Posterior vena cava (tissue), 2 donors: ENCODE data around the gene AARSD1. TPM values are rescaled to one million over a fixed set of nuclear protein-coding genes. Genes with fewer than 3 reads are reported as not detected.
"Not testable (repeated sequence)": the region's sequence is repeated elsewhere in the genome, so short reads cannot be mapped to it uniquely, and the experiment has no call there.

Experiments
- DNase-seq: peaks from one replicate; pipeline ENCODE4 v3.0.0-alpha.2; 2020; ENCODE audit warnings: low spot score
- intact Hi-C, 2 donors: fragments of 100-400 bp; cut with DNase I; formaldehyde crosslinking; loops; one replicate each; pipeline versions ENCODE4 v1.14.1 to v1.14.2; 2022 to 2023
- total RNA-seq, 2 donors: library from RNA; stranded (reverse); fragmentation: NEBNext Ultra II Directional; extraction: Animal tissue kit (Norgen Biotek cat#: 25700); gene quantifications; one replicate each; pipeline ENCODE4 v1.2.1, GENCODE V29; 2021
- donor health status: DM: yes; HTN: yes; CAD: no.
- donor health status: DM: yes; HTN: yes; CAD: no.

The AARSD1 gene
- total RNA-seq, 2 donors from 2014 or later = 22.7 to 34.2 TPM

DNA sequence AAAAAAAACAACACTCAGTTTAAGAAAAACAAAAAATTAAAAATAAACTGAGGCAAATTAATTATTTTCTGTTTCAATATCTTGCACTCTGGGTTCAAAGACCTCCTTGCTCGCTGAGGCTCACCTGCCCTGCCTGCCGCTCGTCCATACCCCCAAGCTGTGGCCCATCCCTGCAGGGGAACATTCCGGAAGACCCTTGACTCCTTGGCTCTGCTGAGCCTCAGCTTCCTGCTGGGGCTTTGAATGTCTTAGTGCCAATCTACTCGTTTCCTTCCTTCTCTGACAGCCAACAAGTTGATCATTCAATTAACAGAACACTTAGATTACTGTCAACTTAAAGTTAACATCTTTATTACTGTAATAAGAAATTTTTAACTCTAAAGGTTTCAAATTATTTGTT, 39.4 kb downstream of the AARSD1 start:
- intact Hi-C loops = no loop called here
- DNase-seq = peak; percentile 38

GRCh38 chr17:42923472-42923871, 40.8 kb downstream of the AARSD1 start:
- intact Hi-C loops = not testable (repeated sequence)

DNA sequence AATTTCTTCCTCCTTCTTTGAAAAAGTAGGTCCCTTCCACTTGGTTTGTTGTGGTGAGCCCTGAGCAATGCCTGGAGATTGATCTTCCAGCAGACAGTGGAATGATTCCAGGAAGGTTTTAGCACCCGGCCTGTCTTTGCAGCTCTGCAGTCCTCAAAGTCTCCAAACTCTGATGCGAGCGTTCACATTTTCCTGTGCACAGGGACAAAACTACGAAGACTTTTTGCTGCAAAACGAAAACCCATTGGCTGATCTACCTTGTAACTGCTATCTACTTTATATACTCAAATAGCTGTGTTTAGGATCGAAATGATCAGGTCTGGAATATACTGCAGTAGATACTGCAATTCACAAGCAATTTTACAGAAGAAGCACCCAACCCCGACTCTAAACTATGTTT, 42.0 kb downstream of the AARSD1 start:
- peak; percentile 11 for DNase-seq
- intact Hi-C loops = no loop called here

More at GRCh38 chr17:42923472-42923871, 40.8 kb downstream of the AARSD1 start:
- DNase-seq = peak; percentile 31

DNA sequence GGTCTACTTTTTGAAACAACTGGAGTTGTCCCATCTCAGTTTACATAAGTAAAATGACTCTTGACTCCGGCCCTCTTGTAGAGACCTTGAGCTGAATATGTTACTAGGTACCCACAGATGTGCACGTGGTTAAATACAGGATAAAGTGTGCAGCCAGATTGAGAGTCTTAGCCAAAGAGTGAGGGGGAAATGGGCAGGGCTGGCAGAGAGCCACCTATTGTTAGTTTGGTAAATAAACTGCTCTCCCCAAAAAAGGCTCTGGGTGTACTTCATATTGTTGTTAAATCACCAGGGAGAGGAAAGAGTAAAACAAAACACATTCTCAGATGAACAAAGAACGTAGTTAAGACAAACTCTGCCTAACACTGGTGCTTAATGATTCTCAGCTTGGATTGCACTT, 43.3 kb downstream of the AARSD1 start:
- peak; percentile 62 for DNase-seq
- intact Hi-C loops = no loop called here

GRCh38 chr17:42920106-42920900, 44.0 kb downstream of the AARSD1 start:
- intact Hi-C loops = no loop called here
- DNase-seq = peak; percentile 13

DNA sequence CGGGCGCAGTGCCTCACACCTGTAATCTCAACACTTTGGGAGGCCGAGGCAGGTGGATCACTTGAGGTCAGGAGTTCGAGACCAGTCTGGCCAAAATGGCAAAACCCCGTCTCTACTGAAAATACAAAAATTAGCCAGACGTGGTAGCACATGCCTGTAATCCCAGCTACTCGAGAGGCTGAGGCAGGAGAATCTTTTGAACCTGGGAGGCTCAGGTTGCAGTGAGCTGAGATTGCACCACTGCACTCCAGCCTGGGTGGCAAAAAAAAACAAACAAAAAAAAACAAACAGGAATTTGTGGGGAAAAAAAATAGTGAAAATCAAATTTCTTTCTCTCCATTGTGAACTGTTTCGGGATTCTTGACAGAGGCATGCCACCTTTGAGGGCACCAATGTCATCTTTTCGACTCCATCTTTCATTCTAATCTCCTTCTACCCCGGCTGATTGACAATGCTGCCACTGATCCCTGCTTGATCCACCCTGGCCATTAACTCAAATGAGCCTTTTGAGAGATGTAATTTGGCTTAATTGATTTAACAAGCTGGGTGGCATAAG, 44.7 kb downstream of the AARSD1 start:
- intact Hi-C loops, DNase-seq: not testable (repeated sequence)

DNA sequence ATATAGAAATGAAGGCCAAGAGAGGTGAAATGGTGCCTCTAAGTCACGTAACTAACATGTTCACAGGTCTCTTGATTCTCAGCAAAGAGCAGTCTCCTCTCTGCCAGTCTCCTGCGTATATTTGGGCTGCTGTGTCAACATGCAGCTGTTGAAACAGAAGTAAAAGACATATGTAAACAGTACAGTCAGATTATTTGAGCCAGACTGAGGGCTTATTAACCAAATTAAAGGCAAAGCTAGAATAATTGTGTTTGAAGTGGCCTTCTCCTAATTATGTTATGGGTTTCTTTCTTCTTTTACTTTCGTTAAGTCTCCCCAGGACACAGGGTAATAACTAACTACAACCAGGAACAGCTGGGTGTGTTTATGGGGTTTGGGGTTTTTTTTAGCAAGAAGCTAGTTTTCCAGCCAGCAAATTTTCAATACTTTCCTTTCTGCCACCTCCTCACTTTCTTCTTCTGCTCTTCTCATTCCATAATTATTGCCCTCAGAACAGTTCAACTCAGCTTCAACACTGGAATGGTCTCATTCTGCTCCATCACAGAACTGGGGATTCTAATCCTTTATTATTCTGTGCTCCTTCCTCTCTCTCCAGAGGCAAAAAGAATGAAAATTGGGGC, 45.2 kb downstream of the AARSD1 start:
- intact Hi-C loops = no loop called here
- no peak for DNase-seq

GRCh38 chr17:42917236-42917603, 47.0 kb downstream of the AARSD1 start:
- intact Hi-C loops = no loop called here

GRCh38 chr17:42916388-42917235, 47.6 kb downstream of the AARSD1 start:
- peak; percentile 12 for DNase-seq
- intact Hi-C loops = not testable (repeated sequence)

More at GRCh38 chr17:42917236-42917603, 47.0 kb downstream of the AARSD1 start:
- peak; percentile 29 for DNase-seq

DNA sequence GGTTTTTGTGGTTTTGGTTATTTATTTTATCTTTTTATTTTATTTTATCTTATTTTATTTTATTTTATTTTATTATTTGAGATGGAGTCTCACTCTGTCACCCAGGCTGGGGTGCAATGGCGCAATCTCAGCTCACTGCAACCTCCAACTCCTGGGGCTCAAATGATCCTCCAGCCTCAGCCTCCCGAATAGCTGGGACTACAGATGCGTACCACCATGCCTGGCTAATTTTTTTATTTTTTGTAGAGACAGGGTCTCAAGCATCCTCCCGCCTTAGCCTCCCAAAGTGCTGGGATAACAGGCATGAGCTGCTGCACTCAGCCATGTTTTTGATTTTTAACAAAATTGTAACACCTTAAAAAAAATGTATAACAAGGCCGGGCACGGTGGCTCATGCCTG, 49.0 kb downstream of the AARSD1 start:
- intact Hi-C loops = not testable (repeated sequence)
- DNase-seq = peak; percentile 30

DNA sequence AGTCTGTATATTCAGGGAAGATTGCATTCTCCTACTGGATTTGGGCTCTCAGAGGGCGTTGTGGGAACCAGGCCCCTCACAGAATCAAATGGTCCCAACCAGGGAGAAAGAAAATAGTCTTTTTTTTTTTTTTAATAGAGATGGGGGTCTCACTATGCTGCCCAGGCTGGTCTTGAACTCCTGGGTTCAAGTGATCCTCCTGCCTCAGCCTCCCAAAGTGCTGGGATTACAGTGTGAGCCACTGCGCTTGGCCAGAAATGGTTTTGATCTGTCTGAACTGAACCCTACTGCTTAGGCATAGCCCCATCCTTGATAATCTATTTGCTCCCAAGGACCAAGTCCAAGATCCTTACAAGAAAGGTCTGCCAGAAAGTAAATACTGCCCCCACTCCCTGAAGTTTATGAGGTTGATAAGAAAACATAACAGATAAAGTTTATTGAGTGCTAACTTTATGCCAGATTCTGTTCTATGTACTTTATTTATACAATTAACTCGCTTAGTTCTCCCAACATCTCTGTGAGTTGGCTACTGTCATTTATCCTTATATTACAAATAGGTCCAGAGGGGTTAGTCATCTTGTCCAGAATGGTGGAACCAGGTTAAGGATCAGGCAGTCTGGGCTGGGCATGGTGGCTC, 50.2 kb downstream of the AARSD1 start:
- DNase-seq = no peak
- intact Hi-C loops = loop anchor here in 1 of 2 donors (5.0 kb wide), 1 partner anchor 847 kb away; no protein-coding TSS in a partner anchor

DNA sequence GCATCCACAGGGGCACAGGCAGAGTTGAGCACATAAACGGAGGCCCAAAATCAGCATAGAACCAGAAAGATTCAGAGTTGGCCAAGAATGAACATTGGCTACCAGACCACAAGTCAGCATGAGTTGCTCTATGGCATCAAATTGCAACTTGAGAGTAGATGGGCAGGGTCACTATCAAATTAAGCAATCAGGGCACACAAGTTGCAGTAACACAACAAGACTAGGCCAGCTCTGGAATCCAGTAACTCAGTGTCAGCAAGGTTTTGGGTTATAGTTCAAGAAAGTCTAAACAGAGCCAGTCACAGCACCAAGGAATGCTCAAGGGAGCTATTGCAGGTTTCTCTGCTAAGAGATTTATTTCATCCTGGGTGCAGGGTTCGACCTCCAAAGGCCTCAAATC, 50.7 kb downstream of the AARSD1 start:
- no peak for DNase-seq
- intact Hi-C loops = loop anchor here in 1 of 2 donors (5.0 kb wide), 1 partner anchor 846 kb away; no protein-coding TSS in a partner anchor

- intact Hi-C loops = no loop called here
Observed at GRCh38 chr17:42908872-42909700, 55.2 kb downstream of the AARSD1 start.

DNA sequence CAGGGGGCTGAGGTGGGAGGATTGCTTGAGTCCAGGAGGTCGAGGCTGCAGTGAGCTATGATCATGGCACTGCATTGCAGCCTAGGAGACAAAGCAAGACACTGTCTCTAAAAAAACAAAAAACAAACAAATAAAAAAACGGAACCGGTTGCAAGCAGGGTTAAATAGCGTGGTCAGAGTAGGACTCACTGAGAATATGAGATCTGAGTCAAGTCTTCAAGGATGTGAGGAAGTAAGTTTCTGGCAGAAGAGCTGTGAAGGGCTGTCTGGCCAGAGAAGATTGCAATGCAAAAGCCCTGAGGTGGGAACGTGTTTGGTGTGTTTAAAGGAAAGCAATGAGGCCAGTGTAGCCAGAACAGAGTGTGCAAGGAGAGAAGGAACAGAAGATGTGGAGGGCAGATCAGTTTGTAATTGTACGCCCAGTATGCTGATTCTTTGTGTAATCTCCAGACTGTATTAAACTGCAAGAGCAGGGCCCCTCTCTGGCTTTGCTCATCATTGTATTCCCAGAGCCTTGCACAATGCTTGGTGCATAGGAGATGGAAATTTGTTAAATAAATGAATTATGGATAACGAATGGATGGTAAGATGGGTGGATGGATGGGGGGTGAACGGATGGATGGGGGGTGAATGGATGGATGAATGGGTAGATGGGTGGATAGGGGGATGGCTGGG, 57.3 kb downstream of the AARSD1 start:
- peak; percentile 10 for DNase-seq
- intact Hi-C loops = no loop called here

More at GRCh38 chr17:42908872-42909700, 55.2 kb downstream of the AARSD1 start:
- no peak for DNase-seq

- intact Hi-C loops = no loop called here
- DNase-seq = no peak
Observed at GRCh38 chr17:42904110-42904469, 60.2 kb downstream of the AARSD1 start.

GRCh38 chr17:42901535-42902229, 62.6 kb downstream of the AARSD1 start:
- peak; percentile 8 for DNase-seq
- intact Hi-C loops = no loop called here
